ENCODE data around the gene C18orf54. TPM values are rescaled to one million over a fixed set of nuclear protein-coding genes. Genes with fewer than 3 reads are reported as not detected.
"Not testable (repeated sequence)": the region's sequence is repeated elsewhere in the genome, so short reads cannot be mapped to it uniquely, and the experiment has no call there.

C18orf54 gene
- 10 to 100 TPM; 11.7 to 12.2 TPM for total RNA-seq

- Mint-ChIP-seq H3K27me3 (peaks cover 3% of the 10 kb centered on the region), H3K36me3 (peaks cover 11% of the 10 kb centered on the region), H3K9me3 (no peaks in the 10 kb centered on the region), H3K4me1 (ENCODE audit: low read depth) (peaks cover 14% of the 10 kb centered on the region), H3K27ac (peak within 1 kb of the TSS; percentile 81), H3K4me3 (peak within 1 kb of the TSS; percentile 95)
- ChIA-PET CTCF (interaction anchor here (0.5 to 3.2 kb wide), 27 partner anchors 10 to 242 kb away, joined by 3 to 25 read pairs (median 3); partner anchors contain the start of gene POLI), POLR2A (interaction anchor here (1.1 to 2.7 kb wide), 4 partner anchors 73 to 135 kb away, joined by 4 to 12 read pairs (median 8); partner anchors contain the start of gene POLI)
- DNase-seq: peak; percentile 93
- intact Hi-C loops (cut with micrococcal nuclease): loop anchor here (1.0 to 5.0 kb wide), 5 partner anchors 30 to 211 kb away; partner anchors contain the start of genes MBD2 and POLI
Observed at GRCh38 chr18:54357660-54358494, at the start of gene C18orf54, which contains the start of gene STARD6. Gene C18orf54, plus strand, starts transcription at chr18:54357906. Its CDS starts 2,667 bp downstream, at chr18:54360573. Gene STARD6, minus strand, starts transcription at chr18:54357858. Its CDS starts 3,285 bp downstream, at chr18:54354573.

GRCh38 chr18:54309564-54309963 lies 48.1 kb upstream of the C18orf54 start:
- CTCF ChIA-PET; DNase-seq; H3K36me3 Mint-ChIP-seq; POLR2A ChIA-PET; H3K4me1 Mint-ChIP-seq (ENCODE audit: low read depth); H3K27ac Mint-ChIP-seq; H3K9me3 Mint-ChIP-seq; intact Hi-C loops (cut with micrococcal nuclease); H3K27me3 Mint-ChIP-seq; H3K4me3 Mint-ChIP-seq: not testable (repeated sequence)

GRCh38 chr18:54316071-54316820 lies 41.5 kb upstream of the C18orf54 start:
- Mint-ChIP-seq H3K36me3 (no peaks in the 10 kb centered on the region), H3K4me3 (no peak overlapping the region), H3K27me3 (peaks cover 9% of the 10 kb centered on the region), H3K27ac (no peak overlapping the region), H3K9me3 (no peaks in the 10 kb centered on the region), H3K4me1 (ENCODE audit: low read depth) (no peaks in the 10 kb centered on the region)
- CTCF ChIA-PET: no interaction called here
- intact Hi-C loops (cut with micrococcal nuclease): no loop called here
- POLR2A ChIA-PET: no interaction called here
- DNase-seq: no peak

- intact Hi-C loops (cut with micrococcal nuclease): no loop called here
- H3K9me3 Mint-ChIP-seq: no peaks in the 10 kb centered on the region
- DNase-seq: no peak
- H3K27ac Mint-ChIP-seq: no peak overlapping the region
- no peaks in the 10 kb centered on the region for H3K4me1 Mint-ChIP-seq (ENCODE audit: low read depth)
- no peak overlapping the region for H3K4me3 Mint-ChIP-seq
- no peaks in the 10 kb centered on the region for H3K36me3 Mint-ChIP-seq
- peaks cover 6% of the 10 kb centered on the region for H3K27me3 Mint-ChIP-seq
- POLR2A ChIA-PET: no interaction called here
- CTCF ChIA-PET: interaction anchor here (1.4 kb wide), 1 partner anchor 34 kb away, joined by 3 read pairs; the partner anchor contains the start of genes C18orf54 and STARD6
Observed at GRCh38 chr18:54323561-54323960, 34.1 kb upstream of the C18orf54 start.

GRCh38 chr18:54323970-54324369 lies 33.7 kb upstream of the C18orf54 start:
- no peak for DNase-seq
- no peak overlapping the region for H3K27ac Mint-ChIP-seq
- H3K4me1 Mint-ChIP-seq (ENCODE audit: low read depth): no peaks in the 10 kb centered on the region
- CTCF ChIA-PET: interaction anchor here (1.4 kb wide), 1 partner anchor 33 kb away, joined by 3 read pairs; the partner anchor contains the start of genes C18orf54 and STARD6
- intact Hi-C loops (cut with micrococcal nuclease): no loop called here
- H3K9me3 Mint-ChIP-seq: no peaks in the 10 kb centered on the region
- POLR2A ChIA-PET: no interaction called here
- H3K4me3 Mint-ChIP-seq: no peak overlapping the region
- peaks cover 5% of the 10 kb centered on the region for H3K27me3 Mint-ChIP-seq
- H3K36me3 Mint-ChIP-seq: no peaks in the 10 kb centered on the region

GRCh38 chr18:54327818-54328217 lies 29.9 kb upstream of the C18orf54 start:
- H3K9me3 Mint-ChIP-seq: no peaks in the 10 kb centered on the region
- DNase-seq: no peak
- peaks cover 2% of the 10 kb centered on the region for H3K27me3 Mint-ChIP-seq
- no peak overlapping the region for H3K27ac Mint-ChIP-seq
- H3K4me3 Mint-ChIP-seq: no peak overlapping the region
- CTCF ChIA-PET: no interaction called here
- intact Hi-C loops (cut with micrococcal nuclease): no loop called here
- H3K4me1 Mint-ChIP-seq (ENCODE audit: low read depth): no peaks in the 10 kb centered on the region
- no peaks in the 10 kb centered on the region for H3K36me3 Mint-ChIP-seq
- POLR2A ChIA-PET: no interaction called here

GRCh38 chr18:54329787-54330186 lies 27.9 kb upstream of the C18orf54 start:
- H3K4me3 Mint-ChIP-seq: no peak overlapping the region
- peaks cover 4% of the 10 kb centered on the region for H3K27me3 Mint-ChIP-seq
- ChIA-PET POLR2A (no interaction called here), CTCF (no interaction called here)
- H3K36me3 Mint-ChIP-seq: no peaks in the 10 kb centered on the region
- no peak for DNase-seq
- H3K27ac Mint-ChIP-seq: no peak overlapping the region
- intact Hi-C loops (cut with micrococcal nuclease): no loop called here
- no peaks in the 10 kb centered on the region for H3K4me1 Mint-ChIP-seq (ENCODE audit: low read depth)
- no peaks in the 10 kb centered on the region for H3K9me3 Mint-ChIP-seq

GRCh38 chr18:54330768-54331548 lies 26.7 kb upstream of the C18orf54 start:
- no peaks in the 10 kb centered on the region for H3K36me3 Mint-ChIP-seq
- no peaks in the 10 kb centered on the region for H3K9me3 Mint-ChIP-seq
- no peak for DNase-seq
- H3K27ac Mint-ChIP-seq: no peak overlapping the region
- CTCF ChIA-PET: interaction anchor here (0.6 to 0.9 kb wide), 3 partner anchors 27 to 108 kb away, joined by 3 read pairs; partner anchors contain the start of genes C18orf54 and STARD6
- H3K4me1 Mint-ChIP-seq (ENCODE audit: low read depth): peaks cover 5% of the 10 kb centered on the region
- intact Hi-C loops (cut with micrococcal nuclease): loop anchor here (1.0 kb wide), 1 partner anchor 108 kb away; no protein-coding TSS in a partner anchor
- peaks cover 5% of the 10 kb centered on the region for H3K27me3 Mint-ChIP-seq
- POLR2A ChIA-PET: interaction anchor here (0.6 kb wide), 1 partner anchor 68 kb away, joined by 4 read pairs; no protein-coding TSS in a partner anchor
- H3K4me3 Mint-ChIP-seq: no peak overlapping the region

- no peaks in the 10 kb centered on the region for H3K36me3 Mint-ChIP-seq
Observed at GRCh38 chr18:54335638-54336173, 22.0 kb upstream of the C18orf54 start.

GRCh38 chr18:54338230-54338629 lies 19.5 kb upstream of the C18orf54 start:
- Mint-ChIP-seq H3K9me3 (peaks cover 2% of the 10 kb centered on the region), H3K36me3 (no peaks in the 10 kb centered on the region), H3K4me1 (ENCODE audit: low read depth) (peaks cover 5% of the 10 kb centered on the region), H3K27me3 (peaks cover 5% of the 10 kb centered on the region), H3K27ac (no peak overlapping the region), H3K4me3 (no peak overlapping the region)
- intact Hi-C loops (cut with micrococcal nuclease): no loop called here
- DNase-seq: no peak
- ChIA-PET CTCF (no interaction called here), POLR2A (no interaction called here)

More at GRCh38 chr18:54335638-54336173, 22.0 kb upstream of the C18orf54 start:
- no peak overlapping the region for H3K4me3 Mint-ChIP-seq
- no peaks in the 10 kb centered on the region for H3K9me3 Mint-ChIP-seq
- H3K4me1 Mint-ChIP-seq (ENCODE audit: low read depth): peaks cover 5% of the 10 kb centered on the region
- intact Hi-C loops (cut with micrococcal nuclease): no loop called here
- CTCF ChIA-PET: no interaction called here
- DNase-seq: peak; percentile 12
- peaks cover 5% of the 10 kb centered on the region for H3K27me3 Mint-ChIP-seq
- no peak overlapping the region for H3K27ac Mint-ChIP-seq
- POLR2A ChIA-PET: no interaction called here

GRCh38 chr18:54351186-54351585 lies 6.5 kb upstream of the C18orf54 start:
- Mint-ChIP-seq H3K9me3 (no peaks in the 10 kb centered on the region), H3K27ac (no peak overlapping the region), H3K36me3 (no peaks in the 10 kb centered on the region), H3K4me3 (no peak overlapping the region), H3K4me1 (ENCODE audit: low read depth) (no peaks in the 10 kb centered on the region), H3K27me3 (peaks cover 10% of the 10 kb centered on the region)
- POLR2A ChIA-PET: no interaction called here
- CTCF ChIA-PET: interaction anchor here (0.6 kb wide), 1 partner anchor 232 kb away, joined by 3 read pairs; no protein-coding TSS in a partner anchor
- intact Hi-C loops (cut with micrococcal nuclease): no loop called here
- no peak for DNase-seq
